Uterus (tissue), 4 donors: ENCODE data around the gene VSIR. TPM values are rescaled to one million over a fixed set of nuclear protein-coding genes. Genes with fewer than 3 reads are reported as not detected.

ENCODE experiments used
- DNase-seq, 2 donors: peaks; one replicate each; pipeline ENCODE4 v3.0.0-alpha.2; 2019 to 2020
- H3K27ac ChIP-seq, 2 donors: fragments of 200-600 bp; sonication (generic); 1 replicate in 1 of 2; 2 replicates in 1 of 2; pipeline ENCODE4 v1.5.1; 2016 to 2018
- H3K27me3 ChIP-seq, 2 donors: fragments of 200-600 bp; sonication (generic); one replicate each; pipeline ENCODE4 v1.5.1; 2018 to 2019; ENCODE audit warnings: control low read depth in 1 of 2
- H3K36me3 ChIP-seq, 2 donors: fragments of 200-600 bp; sonication (generic); one replicate each; pipeline ENCODE4 v1.5.1; 2019; ENCODE audit warnings: control low read depth in 1 of 2
- H3K4me1 ChIP-seq, 2 donors: fragments of 200-600 bp; sonication (generic); one replicate each; pipeline ENCODE4 v1.5.1; 2018 to 2019; ENCODE audit warnings: control low read depth in 1 of 2
- H3K4me3 ChIP-seq, 2 donors: fragments of 200-600 bp; sonication (generic); 1 replicate in 1 of 2; 2 replicates in 1 of 2; pipeline ENCODE4 v1.5.1; 2018 to 2019; ENCODE audit warnings: mild to moderate bottlenecking in 1 of 2
- H3K9me3 ChIP-seq, 2 donors: fragments of 200-600 bp; sonication (generic); one replicate each; pipeline ENCODE4 v1.5.1; 2019; ENCODE audit warnings: control low read depth in 1 of 2
- CTCF ChIP-seq, 4 experiments: fragments of 200-600 bp in 2 of 4; fragments of 450-650 bp in 2 of 4; sonication (generic) in 2 of 4; IDR thresholded peaks; one replicate each; pipeline ENCODE4 v1.5.1; 2016 to 2019; ENCODE audit warnings: antibody characterized with exemption in 4 of 4, mild to moderate bottlenecking in 2 of 4, moderate library complexity in 1 of 4
- POLR2A ChIP-seq, 2 donors: fragments of 450-650 bp; IDR thresholded peaks; one replicate each; pipeline ENCODE4 v1.6.1; 2016; ENCODE audit warnings: antibody characterized with exemption in 2 of 2, mild to moderate bottlenecking in 1 of 2, moderate library complexity in 1 of 2
- intact Hi-C: fragments of 100-400 bp; cut with DNase I; formaldehyde crosslinking; loops from one replicate; pipeline ENCODE4 v1.15.1; 2023; ENCODE audit warnings: low total_unique reads
- total RNA-seq, 4 donors: library from RNA; depleted of rRNA in 3 of 4; stranded (reverse); fragments of >200 nt in 3 of 4; gene quantifications; one replicate each; pipeline versions ENCODE4 v1.1.0 to v1.2.4, GENCODE V29; 2014 to 2023
- donor health status: DM: yes; HTN: yes; CAD: no.

VSIR gene
- total RNA-seq, 4 donors from 2014 or later, result 18.9 to 127 (median 36.7) TPM

DNA sequence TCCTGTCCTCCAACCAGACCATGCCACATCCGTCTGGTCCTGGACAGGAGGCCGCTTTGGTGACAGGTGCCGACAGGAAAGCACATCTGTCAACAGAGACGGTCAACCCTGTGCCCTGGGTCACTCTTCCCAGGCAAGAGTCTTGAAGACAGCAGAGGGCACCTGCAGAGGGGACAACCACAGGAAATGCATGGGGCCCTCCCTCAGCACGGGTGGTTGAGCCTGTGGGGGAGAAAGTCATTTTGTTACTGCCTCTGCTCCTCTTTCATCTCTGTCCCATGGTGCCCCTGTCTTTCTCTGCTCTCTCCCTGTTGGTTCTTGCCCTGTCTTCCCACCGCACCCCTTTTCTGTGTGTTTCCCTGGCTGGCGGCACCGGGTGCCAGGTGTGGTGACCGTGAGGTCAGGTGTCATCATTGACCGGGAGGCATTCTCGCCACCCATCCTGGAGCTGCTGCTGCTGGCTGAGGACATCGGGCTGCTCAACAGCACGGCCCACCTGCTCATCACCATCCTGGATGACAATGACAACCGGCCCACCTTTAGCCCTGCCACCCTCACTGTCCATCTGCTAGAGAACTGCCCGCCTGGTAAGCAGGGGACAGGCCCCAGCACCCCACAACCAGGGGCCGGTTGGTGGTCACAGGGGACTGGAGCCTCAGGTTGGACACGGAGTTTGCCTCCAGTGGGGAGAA is 17.6 kb upstream of the VSIR start:
- Histone ChIP-seq H3K27ac (no peak overlapping the region), H3K9me3 (no peaks in the 10 kb centered on the region), H3K36me3 (no peaks in the 10 kb centered on the region), H3K27me3 (no peaks in the 10 kb centered on the region), H3K4me3 (no peak overlapping the region), H3K4me1 (no peaks in the 10 kb centered on the region)
- intact Hi-C loops, result no loop called here
- no peak for DNase-seq
- TF ChIP-seq CTCF (IDR thresholded peaks at IDR 0.05) (no peak), POLR2A (IDR thresholded peaks at IDR 0.05) (no peak)

DNA sequence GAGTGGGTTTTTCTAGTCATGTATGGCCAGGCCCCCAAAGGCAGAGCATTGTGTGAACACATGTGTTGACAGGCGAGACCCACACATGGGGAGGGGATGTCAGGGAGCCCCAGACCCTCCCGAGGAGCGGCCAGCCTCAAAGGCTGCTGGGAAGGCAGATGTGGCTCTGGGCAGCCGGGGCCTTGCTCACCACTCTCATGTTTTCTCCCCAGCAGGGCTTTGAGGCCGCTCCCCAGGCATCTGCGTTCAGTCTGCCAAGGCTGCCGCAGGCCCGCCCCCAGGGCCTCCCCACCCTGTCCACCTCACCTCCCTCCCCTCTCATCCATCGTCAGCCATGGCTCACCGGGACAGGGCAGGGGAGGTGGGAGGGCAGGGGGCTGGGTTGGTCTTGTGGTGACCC is 16.6 kb upstream of the VSIR start:
- no peak for DNase-seq
- TF ChIP-seq POLR2A (IDR thresholded peaks at IDR 0.05) (no peak), CTCF (IDR thresholded peaks at IDR 0.05) (no peak)

DNA sequence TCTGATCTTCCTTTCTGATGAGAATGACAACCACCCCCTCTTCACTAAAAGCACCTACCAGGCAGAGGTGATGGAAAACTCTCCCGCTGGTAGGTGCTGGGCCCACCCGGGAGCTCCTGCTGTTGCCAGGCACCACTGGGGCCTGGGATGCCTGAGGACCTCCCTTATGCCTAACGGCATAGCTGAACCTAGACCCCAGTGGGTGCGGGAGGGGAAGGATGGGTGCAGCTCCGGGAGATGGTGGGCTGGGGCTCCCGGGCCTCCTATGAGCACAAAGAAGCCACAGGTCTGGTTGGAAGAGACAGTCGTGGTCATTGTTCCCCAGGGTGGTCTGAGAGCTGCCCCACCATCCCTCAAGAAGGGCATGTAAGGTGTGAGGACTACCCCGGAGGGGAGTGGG is 15.6 kb upstream of the VSIR start:
- H3K27ac ChIP-seq, result no peak overlapping the region
- intact Hi-C loops, result no loop called here
- H3K4me1 ChIP-seq, result no peaks in the 10 kb centered on the region
- H3K36me3 ChIP-seq, result no peaks in the 10 kb centered on the region
- H3K27me3 ChIP-seq, result no peaks in the 10 kb centered on the region
- DNase-seq, result no peak
- TF ChIP-seq CTCF (IDR thresholded peaks at IDR 0.05) (no peak), POLR2A (IDR thresholded peaks at IDR 0.05) (no peak)
- H3K4me3 ChIP-seq, result no peak overlapping the region
- no peaks in the 10 kb centered on the region for H3K9me3 ChIP-seq

More for the DNA sequence above, 16.6 kb upstream of the VSIR start:
- H3K4me1 ChIP-seq, result no peaks in the 10 kb centered on the region
- intact Hi-C loops, result no loop called here
- no peaks in the 10 kb centered on the region for H3K9me3 ChIP-seq
- no peak overlapping the region for H3K27ac ChIP-seq
- H3K4me3 ChIP-seq, result no peak overlapping the region
- H3K36me3 ChIP-seq, result no peaks in the 10 kb centered on the region
- H3K27me3 ChIP-seq, result no peaks in the 10 kb centered on the region

- Histone ChIP-seq H3K36me3 (no peaks in the 10 kb centered on the region), H3K27ac (no peak overlapping the region), H3K9me3 (no peaks in the 10 kb centered on the region), H3K4me3 (no peak overlapping the region), H3K27me3 (no peaks in the 10 kb centered on the region), H3K4me1 (no peaks in the 10 kb centered on the region)
- no peak for DNase-seq
- TF ChIP-seq POLR2A (IDR thresholded peaks at IDR 0.05) (no peak), CTCF (IDR thresholded peaks at IDR 0.05) (no peak)
- intact Hi-C loops, result no loop called here
Measured at GRCh38 chr10:71784679-71785272, 11.5 kb upstream of the VSIR start.

DNA sequence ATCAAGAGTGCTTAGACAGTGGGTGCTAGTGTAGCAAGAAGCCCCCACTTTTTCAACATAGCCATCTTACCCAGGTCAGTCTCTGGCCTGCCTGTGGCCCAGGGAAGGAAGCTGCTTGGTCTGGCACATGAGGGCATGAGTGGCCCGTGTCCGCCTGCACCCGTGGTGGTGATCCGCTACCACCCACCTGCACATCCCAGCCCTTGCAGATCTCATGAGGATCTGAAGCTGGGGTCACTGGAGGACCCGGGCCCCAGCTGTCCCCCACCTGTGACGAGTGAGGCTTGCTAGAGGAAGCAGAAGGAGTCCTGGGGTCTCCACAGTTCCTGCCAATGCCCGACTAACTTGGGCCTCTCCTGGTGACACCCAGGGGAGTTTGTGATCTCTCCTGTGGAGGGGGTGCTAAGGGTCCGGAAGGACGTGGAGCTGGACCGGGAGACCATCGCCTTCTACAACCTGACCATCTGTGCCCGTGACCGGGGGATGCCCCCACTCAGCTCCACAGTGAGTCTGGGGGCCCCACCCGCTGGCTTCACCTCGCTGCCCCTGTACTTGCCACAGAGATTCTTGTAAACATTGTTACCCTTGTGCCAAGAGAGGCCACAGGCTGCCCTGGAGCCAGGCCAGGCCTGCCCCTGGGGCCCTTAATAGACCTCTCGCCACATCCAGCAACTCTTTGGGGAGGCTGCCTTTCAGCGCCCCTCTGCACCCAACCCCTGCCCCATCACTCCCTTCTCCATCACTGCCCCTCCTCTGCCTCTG is 10.8 kb upstream of the VSIR start:
- TF ChIP-seq CTCF (IDR thresholded peaks at IDR 0.05) (no peak), POLR2A (IDR thresholded peaks at IDR 0.05) (no peak)
- Histone ChIP-seq H3K4me1 (no peaks in the 10 kb centered on the region), H3K9me3 (no peaks in the 10 kb centered on the region), H3K4me3 (no peak overlapping the region), H3K27ac (no peak overlapping the region), H3K36me3 (no peaks in the 10 kb centered on the region), H3K27me3 (no peaks in the 10 kb centered on the region)
- intact Hi-C loops, result no loop called here
- DNase-seq, result no peak
